NCI-H2081 (cell line): ENCODE measurements around the gene FAM131B.

Experiments used
- DNase-seq, 2 experiments: peaks; one replicate each; lab custom pipeline; 2025; lab: John Stamatoyannopoulos, UW

The FAM131B gene

GRCh38 chr7:143322760-143323633 lies 39.5 kb downstream of the FAM131B start:
- no peak for DNase-seq

GRCh38 chr7:143321734-143322133 lies 40.8 kb downstream of the FAM131B start:
- no peak for DNase-seq

- DNase-seq = no peak
These were observed 41.3 kb downstream of the FAM131B start for GRCh38 chr7:143321242-143321641.

- DNase-seq = no peak
These were observed 41.9 kb downstream of the FAM131B start for GRCh38 chr7:143320620-143321019.

GRCh38 chr7:143318661-143319060 lies 43.9 kb downstream of the FAM131B start:
- no peak for DNase-seq

- no peak for DNase-seq
These were observed 46.0 kb downstream of the FAM131B start for GRCh38 chr7:143316492-143316891.

- DNase-seq = no peak
These were observed 46.7 kb downstream of the FAM131B start, which contains the start of gene CLCN1 for GRCh38 chr7:143315776-143316175. Gene CLCN1 (plus strand): TSS chr7:143316111. CDS start chr7:143316213, 102 bp downstream.

GRCh38 chr7:143314127-143314526 lies 48.4 kb downstream of the FAM131B start:
- DNase-seq = no peak

- no peak for DNase-seq
These were observed 53.9 kb downstream of the FAM131B start for GRCh38 chr7:143308632-143309031.

GRCh38 chr7:143305423-143306070 lies 57.0 kb downstream of the FAM131B start:
- peak; percentile 11 to 14 for DNase-seq

- no peak for DNase-seq
These were observed 57.6 kb downstream of the FAM131B start for GRCh38 chr7:143304938-143305337.

GRCh38 chr7:143303733-143304132 lies 58.8 kb downstream of the FAM131B start:
- DNase-seq = no peak
